GM19397 (cell line): Measurements from ENCODE around the gene GNAQ.

Source experiments
- ATAC-seq: cut with Tn5 transposase; IDR thresholded peaks from one replicate; pipeline ENCODE4 v1.9.1; 2021; ENCODE audit warnings: mild to moderate bottlenecking, moderate library complexity; ENCODE audit not compliant: unreplicated experiment

The GNAQ gene

DNA sequence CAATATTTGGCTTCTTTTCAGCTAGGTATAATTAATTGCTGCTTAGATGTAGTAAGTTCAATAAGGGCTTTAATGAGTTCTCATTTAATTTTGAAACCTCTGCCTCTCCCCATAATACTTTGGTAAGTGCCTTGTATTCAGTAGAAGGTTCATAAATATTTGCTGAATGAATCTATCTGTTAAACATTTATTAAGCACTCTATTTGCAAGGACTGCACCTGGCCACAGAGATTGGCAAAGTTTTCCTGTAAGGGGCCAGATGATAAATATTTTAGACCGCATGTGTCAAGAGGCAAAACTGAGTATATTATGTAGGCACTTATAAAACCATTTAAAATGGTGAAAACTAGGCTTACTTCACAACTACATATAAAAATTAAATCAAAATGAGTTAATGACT lies 364.5 kb downstream of the GNAQ start:
- ATAC-seq: no peak
